GM20431 (cell line): Measurements from ENCODE around the gene C1orf94.

ENCODE experiments used
- in situ Hi-C: fragments of 300-500 bp; cut with MseI, MboI; formaldehyde crosslinking; loops from one replicate; pipeline ENCODE4 v1.15.0; 2020; ENCODE audit warnings: low sequenced_read_pairs; ENCODE audit not compliant: unreplicated experiment

The C1orf94 gene

GRCh38 chr1:34237151-34237815 lies 60.6 kb downstream of the C1orf94 start:
- in situ Hi-C loops: no loop called here

DNA sequence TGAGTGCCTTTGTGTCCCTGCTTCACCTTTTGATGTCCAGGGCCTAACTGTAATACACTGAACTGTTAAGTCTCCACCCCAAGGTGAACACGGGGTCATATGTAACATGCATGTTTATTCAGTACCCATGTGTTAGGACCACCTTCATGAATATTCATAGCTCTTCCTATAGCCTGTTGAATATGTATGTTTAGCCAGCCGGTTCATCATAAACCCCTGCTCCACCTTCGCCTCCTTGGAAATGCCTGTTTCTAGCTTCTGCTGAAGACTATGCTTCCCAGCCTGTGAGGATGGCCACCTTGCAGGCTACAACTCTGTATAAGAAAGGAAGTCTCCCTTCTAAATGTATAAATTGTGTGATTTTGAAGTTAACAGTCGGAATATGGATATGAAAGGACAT lies 69.3 kb downstream of the C1orf94 start:
- in situ Hi-C loops: no loop called here

GRCh38 chr1:34250342-34250741 lies 73.6 kb downstream of the C1orf94 start:
- in situ Hi-C loops: no loop called here

GRCh38 chr1:34262023-34262853 lies 85.5 kb downstream of the C1orf94 start:
- in situ Hi-C loops: no loop called here

GRCh38 chr1:34262921-34263320 lies 86.2 kb downstream of the C1orf94 start:
- in situ Hi-C loops: no loop called here

DNA sequence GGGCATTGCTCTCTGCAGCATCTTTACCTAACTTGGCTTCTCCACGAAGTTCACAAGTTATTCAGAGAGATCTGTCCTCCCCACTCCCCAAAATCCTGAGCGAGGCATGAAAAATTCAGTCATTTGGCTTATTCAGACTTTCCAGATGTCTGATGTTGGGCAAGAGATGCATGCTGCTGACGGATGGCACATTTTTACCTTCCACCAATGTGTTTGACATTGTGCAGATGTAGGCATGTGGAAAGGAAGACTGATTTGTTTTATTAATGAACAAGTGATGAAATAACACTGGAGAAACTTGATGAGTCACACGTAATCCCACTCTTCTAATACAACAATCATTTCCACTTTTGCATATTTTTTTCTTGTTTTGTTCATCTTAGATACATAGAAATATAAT lies 86.7 kb downstream of the C1orf94 start:
- in situ Hi-C loops: no loop called here

DNA sequence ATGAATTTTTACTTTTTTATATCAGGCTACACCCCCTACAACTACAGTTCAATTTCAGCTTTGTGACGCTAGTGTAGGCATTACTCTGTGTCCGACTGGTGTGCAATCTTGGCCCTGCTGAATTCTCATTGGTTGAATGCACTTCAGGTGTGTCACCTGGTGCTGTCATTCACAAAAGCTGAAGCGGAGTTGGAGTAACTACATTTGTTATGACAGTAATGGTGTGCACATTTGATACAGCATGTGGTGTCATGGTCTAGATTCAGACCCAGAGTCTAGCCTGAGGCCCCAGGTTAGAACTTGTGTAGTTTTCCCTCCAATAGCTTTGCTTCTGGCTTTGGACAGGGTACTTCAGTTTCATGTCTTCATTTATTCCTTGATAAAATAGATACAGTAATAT lies 88.7 kb downstream of the C1orf94 start:
- in situ Hi-C loops: no loop called here

DNA sequence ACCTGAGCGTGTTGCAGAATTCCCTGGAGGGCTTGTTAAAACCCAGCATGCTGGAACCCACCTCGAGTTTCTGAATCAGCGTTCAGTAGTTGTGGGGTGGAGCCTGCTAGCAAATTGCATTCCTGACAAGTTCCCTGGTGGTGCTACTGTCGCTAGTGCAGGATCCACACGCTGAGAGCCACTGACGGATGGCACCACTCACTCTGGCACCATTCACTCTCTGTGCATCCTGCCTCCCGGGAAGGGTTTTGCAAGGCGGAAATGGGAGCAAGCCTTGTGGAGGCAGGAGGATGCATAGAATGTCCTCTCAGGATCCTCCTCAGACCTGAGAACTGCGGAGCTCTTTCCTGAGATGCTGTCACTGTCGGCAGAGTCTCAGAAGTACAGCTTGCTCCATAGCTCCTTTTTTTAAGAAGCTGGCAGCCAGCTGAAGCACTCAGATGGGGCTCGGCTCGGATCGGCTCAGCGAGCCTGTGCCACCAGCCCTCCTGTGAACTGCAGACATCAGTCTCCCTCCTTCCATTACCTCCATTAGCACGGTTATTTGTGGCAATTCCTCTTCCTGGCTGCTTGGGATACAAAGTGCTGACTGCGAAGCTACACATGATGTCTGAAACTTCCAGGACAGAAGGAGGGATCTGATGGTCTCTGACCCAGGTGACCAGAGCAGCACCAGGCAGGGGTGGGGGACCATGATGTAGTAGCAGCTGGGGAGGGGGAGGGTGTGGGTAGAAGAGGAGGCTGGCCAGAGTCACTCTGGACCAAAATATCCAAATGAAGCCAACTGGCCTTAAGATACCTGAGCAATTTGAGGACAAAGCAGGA lies 89.6 kb downstream of the C1orf94 start:
- in situ Hi-C loops: no loop called here

DNA sequence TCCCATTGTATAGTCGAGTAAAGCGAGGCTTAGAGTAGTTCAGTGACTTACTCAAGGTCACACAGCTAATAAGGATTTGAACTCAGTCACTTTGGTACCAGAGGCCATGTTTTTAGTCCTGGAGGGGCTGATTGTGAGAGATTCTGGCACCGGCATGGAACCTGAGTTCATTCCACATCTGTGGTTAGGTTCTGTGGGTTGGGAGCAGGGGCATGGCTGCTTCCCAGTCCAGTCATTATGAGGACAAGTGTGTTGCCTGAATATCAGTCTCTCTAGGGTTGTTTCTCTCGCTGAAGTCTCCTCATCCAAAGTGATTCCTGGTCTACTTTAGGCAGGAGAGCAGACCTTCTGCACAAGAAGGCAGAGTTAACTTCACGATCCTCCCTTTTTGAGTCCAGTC lies 90.6 kb downstream of the C1orf94 start:
- in situ Hi-C loops: no loop called here

DNA sequence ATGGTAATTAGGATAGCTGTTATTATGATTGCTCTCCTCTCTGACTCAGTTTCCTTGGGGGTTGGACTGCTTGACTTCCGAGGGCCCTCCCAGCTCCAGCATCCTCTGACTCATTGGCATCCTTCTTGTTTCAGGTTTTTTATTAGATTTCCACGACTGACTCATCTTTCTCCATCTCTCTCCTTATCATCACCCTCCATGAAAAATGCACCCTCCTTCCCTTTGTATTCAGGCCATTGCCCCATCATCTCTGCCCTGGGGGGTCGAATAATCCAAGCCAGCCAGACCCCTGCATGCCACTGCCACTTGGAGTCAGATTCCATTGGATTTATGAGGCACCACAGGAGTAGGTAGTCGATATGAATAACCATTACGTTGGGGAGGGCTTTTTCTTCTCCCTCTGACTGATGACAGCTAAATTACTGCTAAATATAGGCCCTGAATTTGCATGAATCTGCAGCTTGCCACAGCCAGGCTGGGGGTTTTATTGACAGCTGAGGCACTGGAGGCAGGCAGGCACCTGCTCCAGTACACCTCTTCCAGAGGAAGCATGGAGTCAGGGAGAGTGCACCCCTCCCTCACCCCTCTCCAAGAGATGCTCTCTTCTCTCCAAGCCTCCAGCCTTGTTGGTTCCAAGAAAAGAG lies 91.7 kb downstream of the C1orf94 start:
- in situ Hi-C loops: no loop called here
